MM.1S (cell line): ENCODE data around the gene CTNNA3.

Experiments used
- DNase-seq: peaks from one replicate; pipeline ENCODE4 v3.0.0-alpha.2; 2015
- H2AFZ ChIP-seq: fragments of 300-600 bp; sonication (generic); 2 replicates; pipeline ENCODE4 v1.6.0; 2016; ENCODE audit warnings: antibody characterized with exemption, low read length
- H3F3A ChIP-seq: fragments of 300-600 bp; sonication (generic); 2 replicates; pipeline ENCODE4 v1.6.1; 2016; ENCODE audit warnings: mild to moderate bottlenecking, antibody characterized with exemption, low read length, moderate library complexity, mixed read lengths; ENCODE audit not compliant: insufficient read depth
- H3K27ac ChIP-seq: fragments of 300-600 bp; sonication (generic); 2 replicates; pipeline ENCODE4 v1.5.1; 2016; ENCODE audit warnings: mild to moderate bottlenecking, low read length
- H3K27me3 ChIP-seq: fragments of 300-600 bp; sonication (generic); replicated peaks from 2 replicates; pipeline ENCODE4 v1.6.0; 2016; ENCODE audit warnings: low read length; ENCODE audit not compliant: insufficient read depth
- H3K36me3 ChIP-seq: fragments of 300-600 bp; sonication (generic); replicated peaks from 2 replicates; pipeline ENCODE4 v1.6.1; 2016; ENCODE audit warnings: mild to moderate bottlenecking, low read length, mixed read lengths; ENCODE audit not compliant: insufficient read depth
- H3K4me1 ChIP-seq: fragments of 300-600 bp; sonication (generic); 2 replicates; pipeline ENCODE4 v1.6.1; 2016; ENCODE audit warnings: low read length, mixed read lengths
- H3K4me2 ChIP-seq: fragments of 300-600 bp; sonication (generic); 2 replicates; pipeline ENCODE4 v1.6.0; 2016; ENCODE audit warnings: low read depth, low read length
- H3K4me3 ChIP-seq: fragments of 300-600 bp; sonication (generic); 2 replicates; pipeline ENCODE4 v1.5.1; 2016; ENCODE audit warnings: low read length, mixed read lengths
- H3K79me2 ChIP-seq: fragments of 300-600 bp; sonication (generic); 2 replicates; pipeline ENCODE4 v1.6.1; 2016; ENCODE audit warnings: mixed run types, low read length, mixed read lengths
- H3K9ac ChIP-seq: fragments of 300-600 bp; sonication (generic); 2 replicates; pipeline ENCODE4 v1.6.1; 2016; ENCODE audit warnings: low read length, mixed read lengths
- H3K9me2 ChIP-seq: fragments of 300-600 bp; sonication (generic); replicated peaks from 2 replicates; pipeline ENCODE4 v1.6.1; 2016; ENCODE audit warnings: mild to moderate bottlenecking, low read length, mixed read lengths; ENCODE audit not compliant: insufficient read depth
- H3K9me3 ChIP-seq: fragments of 300-600 bp; sonication (generic); replicated peaks from 2 replicates; pipeline ENCODE4 v1.6.1; 2016; ENCODE audit warnings: mild to moderate bottlenecking, low read length, mixed read lengths; ENCODE audit not compliant: insufficient read depth
- H4K20me1 ChIP-seq: fragments of 300-600 bp; sonication (generic); 2 replicates; pipeline ENCODE4 v1.6.1; 2016; ENCODE audit warnings: mild to moderate bottlenecking, low read length, moderate library complexity, mixed read lengths; ENCODE audit not compliant: insufficient read depth
- EZH2 ChIP-seq: fragments of 300-600 bp; sonication (generic); optimal IDR thresholded peaks from 2 replicates; pipeline ENCODE3; 2017; ENCODE audit warnings: low read depth, mild to moderate bottlenecking, antibody characterized with exemption, low read length, mixed read lengths
- EZH2phosphoT487 ChIP-seq: fragments of 300-600 bp; sonication (generic); IDR thresholded peaks from 2 replicates; pipeline ENCODE4 v1.6.1; 2018; ENCODE audit warnings: antibody characterized with exemption, low read length
- TF ChIP-seq, protein P1 (sequence below): fragments of 300-600 bp; sonication (generic); IDR thresholded peaks from 2 replicates; pipeline ENCODE4 v1.5.1; 2016; ENCODE audit warnings: antibody characterized with exemption, low read length, mixed read lengths

Gene CTNNA3

DNA sequence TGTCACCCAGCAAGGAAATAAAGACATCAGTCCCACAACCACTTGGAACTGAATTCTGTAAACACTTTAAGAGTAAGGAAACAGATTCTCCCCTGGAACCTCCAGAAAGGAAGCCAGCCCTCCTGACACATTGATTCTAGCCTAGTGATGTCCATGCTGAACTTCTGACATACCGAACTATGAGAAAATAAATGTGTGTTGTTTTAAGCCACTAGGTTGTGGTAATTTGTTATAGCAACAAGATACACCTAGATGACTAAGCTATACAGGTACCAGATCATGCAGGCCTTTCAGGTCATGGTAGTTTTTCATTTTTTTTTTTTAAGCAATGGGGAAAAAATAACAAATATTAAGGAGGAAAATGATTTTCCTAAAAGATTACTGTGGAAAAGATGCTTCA is 807.8 kb downstream of the CTNNA3 start:
- Histone ChIP-seq H3K36me3 (no peaks in the 10 kb centered on the region), H3K79me2 (no peaks in the 10 kb centered on the region), H3K9ac (no peak overlapping the region), H3K4me3 (no peak overlapping the region), H3K9me3 (no peaks in the 10 kb centered on the region), H3K9me2 (no peaks in the 10 kb centered on the region; the same call in 1 of the 2 replicates), H3K27me3 (no peaks in the 10 kb centered on the region), H3K4me2 (no peak overlapping the region), H3F3A (no peaks in the 10 kb centered on the region), H4K20me1 (no peaks in the 10 kb centered on the region), H3K4me1 (no peaks in the 10 kb centered on the region), H3K27ac (no peak overlapping the region), H2AFZ (no peak overlapping the region)
- TF ChIP-seq EZH2 (no peak), EZH2phosphoT487 (no peak)
- TF ChIP-seq, protein P1, sequence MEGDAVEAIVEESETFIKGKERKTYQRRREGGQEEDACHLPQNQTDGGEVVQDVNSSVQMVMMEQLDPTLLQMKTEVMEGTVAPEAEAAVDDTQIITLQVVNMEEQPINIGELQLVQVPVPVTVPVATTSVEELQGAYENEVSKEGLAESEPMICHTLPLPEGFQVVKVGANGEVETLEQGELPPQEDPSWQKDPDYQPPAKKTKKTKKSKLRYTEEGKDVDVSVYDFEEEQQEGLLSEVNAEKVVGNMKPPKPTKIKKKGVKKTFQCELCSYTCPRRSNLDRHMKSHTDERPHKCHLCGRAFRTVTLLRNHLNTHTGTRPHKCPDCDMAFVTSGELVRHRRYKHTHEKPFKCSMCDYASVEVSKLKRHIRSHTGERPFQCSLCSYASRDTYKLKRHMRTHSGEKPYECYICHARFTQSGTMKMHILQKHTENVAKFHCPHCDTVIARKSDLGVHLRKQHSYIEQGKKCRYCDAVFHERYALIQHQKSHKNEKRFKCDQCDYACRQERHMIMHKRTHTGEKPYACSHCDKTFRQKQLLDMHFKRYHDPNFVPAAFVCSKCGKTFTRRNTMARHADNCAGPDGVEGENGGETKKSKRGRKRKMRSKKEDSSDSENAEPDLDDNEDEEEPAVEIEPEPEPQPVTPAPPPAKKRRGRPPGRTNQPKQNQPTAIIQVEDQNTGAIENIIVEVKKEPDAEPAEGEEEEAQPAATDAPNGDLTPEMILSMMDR: no peak
- DNase-seq: no peak

- TF ChIP-seq EZH2phosphoT487: no peak
- no peak for TF ChIP-seq EZH2
- TF ChIP-seq, protein P1: no peak
- Histone ChIP-seq H4K20me1 (no peaks in the 10 kb centered on the region), H3K9me2 (no peaks in the 10 kb centered on the region; the same call in 1 of the 2 replicates), H2AFZ (no peak overlapping the region), H3K36me3 (no peaks in the 10 kb centered on the region), H3K4me2 (no peak overlapping the region), H3K4me1 (no peaks in the 10 kb centered on the region), H3K9ac (no peak overlapping the region), H3F3A (no peaks in the 10 kb centered on the region), H3K4me3 (no peak overlapping the region), H3K27me3 (no peaks in the 10 kb centered on the region), H3K79me2 (no peaks in the 10 kb centered on the region), H3K9me3 (no peaks in the 10 kb centered on the region), H3K27ac (no peak overlapping the region)
- DNase-seq: no peak
Observed at GRCh38 chr10:66886848-66887247, 809.1 kb downstream of the CTNNA3 start.

GRCh38 chr10:66882271-66882670 is 813.7 kb downstream of the CTNNA3 start:
- Histone ChIP-seq H2AFZ (no peak overlapping the region), H3K9ac (no peak overlapping the region), H3K4me3 (no peak overlapping the region), H3K4me2 (no peak overlapping the region), H3K36me3 (no peaks in the 10 kb centered on the region), H3K9me2 (no peaks in the 10 kb centered on the region), H3K27ac (no peak overlapping the region), H3F3A (no peaks in the 10 kb centered on the region), H3K9me3 (no peaks in the 10 kb centered on the region), H3K79me2 (no peaks in the 10 kb centered on the region), H3K4me1 (no peaks in the 10 kb centered on the region), H4K20me1 (no peaks in the 10 kb centered on the region), H3K27me3 (no peaks in the 10 kb centered on the region)
- DNase-seq: no peak
- TF ChIP-seq, protein P1: no peak
- TF ChIP-seq EZH2phosphoT487 (no peak), EZH2 (no peak)
